Endometrial microvascular endothelial cells (primary cell): ENCODE measurements around the gene CYRIA. TPM values are rescaled to one million over a fixed set of nuclear protein-coding genes. Genes with fewer than 3 reads are reported as not detected.

ENCODE experiments used
- in situ Hi-C: cut with HindIII; loops from 2 replicates; pipeline ENCODE4 v1.10.0; 2017; ENCODE audit warnings: low sequenced_read_pairs, low pct_unique_long_range_greater_than_20kb; ENCODE audit errors: inconsistent ontology term
- total RNA-seq: library from RNA; depleted of rRNA; stranded (reverse); fragments of >200 nt; gene quantifications from one replicate; pipeline ENCODE4 v1.2.3, GENCODE V29; 2015; ENCODE audit errors: inconsistent ontology term

Gene CYRIA
- total RNA-seq, 1 donor from 2014 or later, result 9.8 TPM

GRCh38 chr2:16619576-16620245 is 45.9 kb downstream of the CYRIA start:
- in situ Hi-C loops, result loop anchor here (5.0 kb wide), 1 partner anchor 48 kb away; the partner anchor contains the start of gene CYRIA

- in situ Hi-C loops, result no loop called here
Measured at GRCh38 chr2:16617282-16618266, 48.1 kb downstream of the CYRIA start.
